NCI-H2196 treated with DMSO at 0.1 percent for 48 hours (cell line): ENCODE measurements around the gene NLRP6.
"Not testable (repeated sequence)": the region's sequence is repeated elsewhere in the genome, so short reads cannot be mapped to it uniquely, and the experiment has no call there.

ENCODE experiments used
- DNase-seq: peaks from one replicate; lab custom pipeline; 2025; ENCODE audit not compliant: unreplicated experiment; lab: John Stamatoyannopoulos, UW

The NLRP6 gene

DNA sequence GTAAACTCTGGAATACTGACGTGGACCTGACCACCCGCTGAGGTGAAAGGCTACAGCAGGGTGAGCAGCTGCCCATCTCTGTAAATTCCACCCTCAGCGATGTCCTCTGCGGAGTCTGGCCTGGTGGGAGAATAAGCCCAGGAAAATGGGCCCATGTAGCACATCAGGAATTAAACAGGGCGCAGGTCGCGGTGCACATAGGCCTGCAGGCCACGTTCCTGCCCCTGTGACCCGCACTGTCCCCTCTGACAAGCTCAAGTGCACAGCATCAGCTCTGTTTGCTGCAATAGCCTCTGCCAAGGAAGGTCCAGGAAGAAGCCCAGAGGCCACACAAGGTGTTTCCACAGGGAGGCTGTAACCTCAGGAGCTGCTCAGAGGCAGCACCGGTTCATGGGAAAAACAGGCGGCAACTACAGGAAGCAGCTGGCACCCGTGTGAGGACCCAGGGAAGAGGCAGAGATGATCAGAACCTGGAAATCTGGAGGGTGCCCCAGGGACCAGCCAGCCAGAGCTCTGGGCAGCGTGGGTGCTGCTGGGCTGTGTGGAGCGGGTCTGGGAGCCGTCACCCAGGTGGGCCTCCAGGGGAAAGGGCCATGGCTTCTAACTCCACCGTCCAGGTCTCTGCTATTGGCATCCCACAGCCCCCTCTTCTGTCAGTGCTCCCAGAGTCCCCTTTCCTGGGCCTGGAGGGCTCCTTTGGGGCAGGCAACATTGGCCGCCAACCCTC, 28.6 kb downstream of the NLRP6 start:
- DNase-seq, result no peak

DNA sequence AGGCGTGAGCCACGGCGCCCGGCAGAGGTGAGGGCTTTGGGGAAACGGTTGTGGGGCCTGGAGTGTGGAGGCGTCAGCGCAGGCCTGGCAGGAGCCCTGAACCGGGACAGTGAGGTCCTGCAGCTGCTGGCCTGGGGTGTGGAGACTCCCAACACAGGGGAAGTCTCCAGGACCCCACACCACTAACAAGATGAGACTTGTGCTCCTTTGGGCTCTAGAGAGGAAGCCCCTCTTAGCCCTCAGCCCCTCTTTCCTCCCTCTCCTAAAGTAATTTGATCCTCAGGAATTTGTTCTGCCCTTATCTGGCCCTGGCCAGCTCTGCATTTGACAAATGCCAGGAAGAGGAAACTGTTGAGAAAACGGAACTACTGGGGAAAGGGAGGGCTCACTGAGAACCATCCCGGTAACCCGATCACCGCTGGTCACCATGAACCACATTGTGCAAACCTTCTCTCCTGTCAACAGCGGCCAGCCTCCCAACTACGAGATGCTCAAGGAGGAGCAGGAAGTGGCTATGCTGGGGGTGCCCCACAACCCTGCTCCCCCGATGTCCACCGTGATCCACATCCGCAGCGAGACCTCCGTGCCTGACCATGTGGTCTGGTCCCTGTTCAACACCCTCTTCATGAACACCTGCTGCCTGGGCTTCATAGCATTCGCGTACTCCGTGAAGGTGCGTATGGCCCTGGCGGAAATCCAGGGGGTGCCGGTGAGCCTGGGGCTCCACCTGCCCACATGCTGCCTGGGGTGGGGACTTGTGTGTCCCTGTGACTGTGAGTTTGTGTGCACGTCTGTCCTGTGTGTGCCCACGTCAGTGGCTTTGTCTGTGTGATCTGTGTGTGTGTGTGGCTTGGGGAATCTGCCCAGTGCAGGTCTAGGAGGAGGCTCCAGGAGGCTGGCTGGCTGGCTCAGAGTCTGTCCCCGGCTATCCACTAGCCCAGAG, 29.8 kb downstream of the NLRP6 start, which contains the start of gene IFITM2:
Gene IFITM2 (plus strand): TSS at position 51 of the 943 bp plus-strand sequence. CDS start 377 bp downstream, at position 428.
- peak; percentile 43 for DNase-seq

DNA sequence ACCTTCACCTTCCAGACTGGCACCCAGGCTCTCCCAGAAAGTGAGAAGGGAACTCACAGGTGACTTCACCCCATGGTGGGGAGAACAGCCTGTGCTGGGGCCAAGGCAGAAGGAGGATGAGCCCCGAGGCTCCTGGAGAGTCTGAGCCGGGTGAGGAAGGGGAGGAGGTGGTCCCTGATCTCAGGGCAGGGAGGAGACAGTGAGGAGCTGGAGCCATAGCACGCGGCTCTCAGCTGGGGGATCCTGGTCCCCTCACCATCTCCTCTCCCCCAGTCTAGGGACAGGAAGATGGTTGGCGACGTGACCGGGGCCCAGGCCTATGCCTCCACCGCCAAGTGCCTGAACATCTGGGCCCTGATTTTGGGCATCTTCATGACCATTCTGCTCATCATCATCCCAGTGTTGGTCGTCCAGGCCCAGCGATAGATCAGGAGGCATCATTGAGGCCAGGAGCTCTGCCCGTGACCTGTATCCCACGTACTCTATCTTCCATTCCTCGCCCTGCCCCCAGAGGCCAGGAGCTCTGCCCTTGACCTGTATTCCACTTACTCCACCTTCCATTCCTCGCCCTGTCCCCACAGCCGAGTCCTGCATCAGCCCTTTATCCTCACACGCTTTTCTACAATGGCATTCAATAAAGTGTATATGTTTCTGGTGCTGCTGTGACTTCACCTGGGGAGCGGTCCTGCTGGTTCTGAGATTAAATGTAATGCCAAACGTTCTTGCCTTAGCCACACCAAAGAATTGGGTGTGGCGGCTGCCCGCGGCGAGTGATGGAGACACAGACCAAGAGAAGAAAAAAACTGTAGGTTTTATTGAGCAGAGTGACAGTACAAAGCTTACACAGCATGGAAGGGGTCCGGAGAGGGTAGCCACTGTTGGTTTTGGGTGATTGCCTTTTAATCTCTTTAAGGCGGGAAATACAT, 30.8 kb downstream of the NLRP6 start:
- DNase-seq, result not testable (repeated sequence)

DNA sequence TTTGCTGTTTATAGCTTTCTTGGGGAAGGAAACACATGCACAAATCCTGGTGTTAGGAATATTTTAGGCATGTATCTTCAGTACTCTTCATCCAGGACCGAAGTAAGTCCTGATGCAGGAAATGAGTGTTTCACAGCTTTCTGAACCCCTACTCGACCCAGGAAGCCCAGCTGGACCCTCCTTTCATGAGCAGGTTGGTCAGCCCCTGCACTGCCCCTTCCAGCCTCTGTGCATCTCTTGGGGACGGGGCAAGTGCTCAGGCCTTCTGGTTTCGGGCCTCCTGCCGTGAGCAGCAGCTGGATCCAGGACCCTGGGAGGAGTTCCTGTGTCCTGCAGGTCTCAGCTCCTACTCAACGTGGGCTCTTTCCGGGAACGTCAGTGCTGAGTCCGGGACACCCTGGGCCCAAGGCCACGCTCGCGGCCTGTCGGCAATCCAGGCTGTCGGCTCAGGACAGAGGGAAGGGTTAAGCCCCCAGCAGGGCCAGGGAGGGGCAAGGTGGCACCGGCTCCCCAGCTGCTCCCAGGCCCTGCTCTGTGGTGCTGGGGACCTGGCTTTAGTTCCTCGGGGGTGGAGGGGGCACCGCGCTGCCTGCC, 31.9 kb downstream of the NLRP6 start:
- DNase-seq, result not testable (repeated sequence)

DNA sequence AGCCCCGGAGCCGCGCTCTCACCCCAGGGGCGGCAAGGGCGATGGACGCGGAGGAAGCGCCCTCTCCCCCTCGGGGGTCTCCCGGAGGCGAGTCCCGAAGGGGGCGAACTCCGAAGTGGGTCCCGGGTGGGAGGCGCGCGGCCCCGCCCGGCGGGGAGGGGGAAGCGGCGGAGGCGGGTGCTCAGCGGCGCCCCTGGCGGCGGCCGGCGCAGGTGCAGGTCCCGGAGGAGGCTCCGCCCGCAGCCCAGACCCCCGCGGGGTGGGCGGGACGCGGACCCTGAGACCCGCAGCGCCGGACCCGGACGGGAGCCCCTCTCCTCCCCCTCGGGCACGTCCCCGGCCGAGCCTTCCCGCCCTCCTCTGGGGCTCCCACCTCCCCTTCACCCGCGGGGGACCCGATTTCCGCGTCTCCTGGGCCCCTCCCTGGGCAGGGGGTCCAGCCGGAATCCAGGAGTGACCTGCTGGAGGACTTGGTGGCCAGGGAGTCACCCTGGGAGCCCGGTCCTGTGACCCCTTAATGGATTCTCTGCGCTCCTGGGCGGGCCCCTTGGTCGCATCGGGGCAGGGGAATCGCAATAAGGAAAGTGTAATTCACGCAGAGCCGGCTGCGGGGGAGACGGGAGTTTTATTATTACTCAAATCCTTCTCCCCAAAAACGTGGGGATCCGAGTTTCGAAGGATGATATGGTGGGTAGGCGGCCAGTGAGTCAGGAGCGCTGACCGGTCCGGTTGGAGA, 33.0 kb downstream of the NLRP6 start:
- not testable (repeated sequence) for DNase-seq

DNA sequence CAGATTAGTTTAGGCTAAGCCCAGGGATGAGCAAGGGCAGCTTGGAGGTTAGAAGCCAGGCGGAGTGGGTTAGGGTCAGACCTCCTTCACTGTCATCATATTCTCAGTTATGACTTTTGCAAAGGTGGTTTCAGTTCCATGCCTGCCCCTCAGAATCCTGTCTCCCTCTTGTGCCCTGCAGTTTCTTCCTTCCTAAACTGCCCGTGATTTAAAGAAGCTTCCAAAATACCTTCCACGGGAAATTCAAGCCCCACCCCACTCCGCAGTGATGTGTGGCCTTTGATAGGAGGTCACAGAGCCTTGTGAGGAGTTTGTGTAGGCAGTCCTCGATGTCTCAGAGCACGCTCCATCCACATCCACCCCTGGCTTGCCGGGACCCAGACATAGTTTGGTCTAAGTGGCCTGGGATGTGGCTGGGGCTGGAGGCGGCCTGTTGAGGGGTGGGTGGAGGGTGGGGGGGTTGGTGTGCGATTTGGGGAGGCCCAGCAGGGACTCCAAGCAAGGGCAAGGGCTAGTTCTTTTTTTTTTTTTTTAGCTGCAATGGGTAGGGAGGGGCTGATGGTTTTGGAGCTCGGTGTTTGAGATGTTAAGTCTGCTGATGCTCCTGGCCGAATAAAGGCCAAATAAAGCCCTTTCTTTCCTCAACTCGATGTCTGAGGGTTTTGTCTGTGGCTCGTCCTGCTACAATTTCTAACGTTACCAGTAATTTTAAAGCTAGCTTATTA, 34.0 kb downstream of the NLRP6 start:
- DNase-seq, result no peak

DNA sequence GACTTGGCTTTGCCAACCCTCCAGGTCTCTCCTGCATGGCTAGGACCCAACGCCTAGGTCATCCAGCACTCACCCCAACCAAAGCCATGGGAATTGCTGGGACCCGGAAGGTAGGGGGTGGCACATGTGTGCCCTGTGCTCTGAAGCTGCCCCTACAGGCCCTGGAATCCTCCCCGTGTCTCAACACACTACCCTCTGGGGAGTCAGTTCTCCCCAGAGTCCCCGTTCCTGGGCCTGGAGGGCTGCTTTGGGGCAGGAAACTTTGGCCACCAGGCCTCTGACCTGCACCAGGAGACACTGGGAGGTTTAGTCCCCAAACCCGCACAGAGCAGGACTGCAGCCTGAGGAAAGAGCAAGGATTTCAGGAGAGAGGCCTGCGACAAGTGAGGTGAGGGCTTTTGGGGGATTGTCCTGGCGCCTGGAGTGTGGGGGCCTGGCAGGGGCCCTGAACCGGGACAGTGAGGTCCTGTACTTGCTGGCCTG, 35.1 kb downstream of the NLRP6 start:
- no peak for DNase-seq

DNA sequence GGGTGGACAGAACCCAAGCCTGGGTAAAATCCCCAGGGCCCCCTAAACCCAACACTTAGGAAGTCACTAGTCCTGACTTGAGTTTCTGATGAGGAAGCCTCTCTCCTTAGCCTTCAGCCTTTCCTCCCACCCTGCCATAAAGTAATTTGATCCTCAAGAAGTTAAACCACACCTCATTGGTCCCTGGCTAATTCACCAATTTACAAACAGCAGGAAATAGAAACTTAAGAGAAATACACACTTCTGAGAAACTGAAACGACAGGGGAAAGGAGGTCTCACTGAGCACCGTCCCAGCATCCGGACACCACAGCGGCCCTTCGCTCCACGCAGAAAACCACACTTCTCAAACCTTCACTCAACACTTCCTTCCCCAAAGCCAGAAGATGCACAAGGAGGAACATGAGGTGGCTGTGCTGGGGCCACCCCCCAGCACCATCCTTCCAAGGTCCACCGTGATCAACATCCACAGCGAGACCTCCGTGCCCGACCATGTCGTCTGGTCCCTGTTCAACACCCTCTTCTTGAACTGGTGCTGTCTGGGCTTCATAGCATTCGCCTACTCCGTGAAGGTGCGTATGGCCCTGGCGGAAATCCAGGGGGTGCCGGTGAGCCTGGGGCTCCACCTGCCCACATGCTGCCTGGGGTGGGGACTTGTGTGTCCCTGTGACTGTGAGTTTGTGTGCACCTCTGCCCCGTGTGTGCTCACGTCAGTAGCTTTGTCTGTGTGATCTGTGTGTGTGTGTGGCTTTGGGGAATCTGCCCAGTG, 35.8 kb downstream of the NLRP6 start, which contains the start of gene IFITM1:
Gene IFITM1 (plus strand): TSS at position 254 of the 767 bp plus-strand sequence. CDS start 131 bp downstream, at position 385.
- no peak for DNase-seq

DNA sequence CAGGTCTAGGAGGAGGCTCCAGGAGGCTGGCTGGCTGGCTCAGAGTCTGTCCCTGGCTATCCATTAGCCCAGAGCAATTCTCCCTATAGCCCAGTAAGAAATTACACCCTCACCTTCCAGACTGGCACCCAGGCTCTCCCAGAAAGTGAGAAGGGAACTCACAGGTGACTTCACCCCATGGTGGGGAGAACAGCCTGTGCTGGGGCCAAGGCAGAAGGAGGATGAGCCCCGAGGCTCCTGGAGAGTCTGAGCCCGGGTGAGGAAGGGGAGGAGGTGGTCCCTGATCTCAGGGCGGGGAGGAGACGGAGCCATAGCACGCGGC, 36.3 kb downstream of the NLRP6 start:
- not testable (repeated sequence) for DNase-seq

DNA sequence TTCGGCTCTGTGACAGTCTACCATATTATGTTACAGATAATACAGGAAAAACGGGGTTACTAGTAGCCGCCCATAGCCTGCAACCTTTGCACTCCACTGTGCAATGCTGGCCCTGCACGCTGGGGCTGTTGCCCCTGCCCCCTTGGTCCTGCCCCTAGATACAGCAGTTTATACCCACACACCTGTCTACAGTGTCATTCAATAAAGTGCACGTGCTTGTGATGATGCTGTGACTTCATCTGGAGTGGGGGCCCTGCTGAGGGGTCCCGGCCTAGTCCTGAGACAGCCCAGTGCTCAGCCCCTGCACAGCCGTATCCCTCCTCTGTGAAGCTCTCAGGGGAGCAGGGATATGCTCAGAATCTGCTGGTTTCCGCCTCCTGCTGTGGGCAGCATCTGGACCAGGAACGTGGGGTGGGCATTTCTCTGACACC, 36.9 kb downstream of the NLRP6 start:
- no peak for DNase-seq

DNA sequence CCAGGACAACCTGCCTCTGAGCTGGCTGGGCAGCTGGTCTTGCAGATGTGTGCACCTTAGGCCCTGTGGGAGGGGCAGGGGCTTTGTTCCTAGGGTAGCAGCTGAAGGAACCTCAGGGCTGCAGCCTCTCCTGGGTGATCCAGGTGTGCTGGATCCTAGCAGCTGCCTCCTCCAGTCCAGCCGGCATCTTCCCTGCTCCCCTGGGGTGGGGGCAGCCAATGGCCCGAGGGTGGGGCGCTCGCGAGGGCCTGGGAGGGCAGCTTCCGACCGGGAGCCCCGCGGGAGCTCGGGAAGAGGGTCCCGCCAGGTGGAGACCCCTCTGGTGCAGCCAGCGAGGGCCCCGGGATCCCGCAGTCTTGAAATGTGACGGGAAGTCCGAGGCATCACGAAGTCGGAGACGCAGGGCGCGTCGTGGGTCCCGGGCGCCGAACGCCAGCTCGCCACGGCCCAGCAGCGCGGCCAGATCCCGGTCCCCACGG, 37.3 kb downstream of the NLRP6 start:
- DNase-seq, result no peak

DNA sequence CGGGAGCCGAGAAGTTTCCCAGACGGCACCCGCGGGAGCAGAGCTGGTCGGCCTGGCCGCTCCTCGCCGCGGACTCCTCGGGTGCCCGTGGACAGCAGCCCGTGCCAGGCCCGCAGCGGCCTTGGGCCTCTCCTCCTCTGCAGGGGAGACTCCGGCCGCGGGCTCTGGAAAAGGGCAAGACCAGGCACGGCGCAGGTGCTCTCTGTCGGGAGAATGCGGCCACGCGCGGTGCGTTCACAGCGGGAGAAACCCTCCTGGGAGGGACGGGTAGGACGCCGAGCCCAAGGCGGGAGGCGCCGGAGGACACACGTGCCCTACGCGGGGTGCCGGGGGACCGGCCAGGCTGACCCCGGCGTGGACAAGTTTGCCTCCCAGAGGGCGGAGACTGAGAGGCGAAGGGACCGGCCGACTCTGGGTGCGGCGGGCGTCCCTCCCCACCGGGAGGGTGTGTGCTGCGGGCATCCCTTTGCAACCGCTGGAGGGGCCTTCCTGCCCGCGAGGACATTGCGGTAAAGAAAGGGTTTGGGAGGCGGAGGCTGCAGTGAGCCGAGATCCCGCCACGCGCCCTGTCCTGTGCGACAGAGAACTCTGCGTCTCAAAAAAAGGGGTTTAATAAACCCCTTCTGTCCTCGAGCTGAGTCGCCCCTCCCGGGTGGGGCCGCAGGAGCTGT, 38.0 kb downstream of the NLRP6 start:
- no peak for DNase-seq

DNA sequence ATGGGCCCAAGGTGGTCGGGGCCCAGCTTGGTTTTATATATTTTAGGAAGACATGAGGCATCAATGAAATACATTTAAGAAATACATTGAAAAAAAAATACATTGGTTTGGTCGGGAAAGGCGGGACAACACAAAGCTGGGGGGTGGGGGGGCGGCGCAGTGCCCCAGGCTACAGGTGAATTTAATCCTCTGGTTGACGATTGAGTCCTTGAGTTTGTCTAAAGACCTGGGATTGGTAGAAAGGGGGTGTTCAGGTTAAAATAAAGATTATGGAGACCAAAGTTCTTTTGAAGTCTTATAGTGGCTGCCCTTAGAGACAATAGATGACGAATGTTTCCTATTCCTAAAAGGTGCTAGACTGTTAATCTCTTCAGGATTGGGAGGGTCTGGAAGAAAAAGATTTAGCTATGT, 38.7 kb downstream of the NLRP6 start:
- DNase-seq, result no peak

DNA sequence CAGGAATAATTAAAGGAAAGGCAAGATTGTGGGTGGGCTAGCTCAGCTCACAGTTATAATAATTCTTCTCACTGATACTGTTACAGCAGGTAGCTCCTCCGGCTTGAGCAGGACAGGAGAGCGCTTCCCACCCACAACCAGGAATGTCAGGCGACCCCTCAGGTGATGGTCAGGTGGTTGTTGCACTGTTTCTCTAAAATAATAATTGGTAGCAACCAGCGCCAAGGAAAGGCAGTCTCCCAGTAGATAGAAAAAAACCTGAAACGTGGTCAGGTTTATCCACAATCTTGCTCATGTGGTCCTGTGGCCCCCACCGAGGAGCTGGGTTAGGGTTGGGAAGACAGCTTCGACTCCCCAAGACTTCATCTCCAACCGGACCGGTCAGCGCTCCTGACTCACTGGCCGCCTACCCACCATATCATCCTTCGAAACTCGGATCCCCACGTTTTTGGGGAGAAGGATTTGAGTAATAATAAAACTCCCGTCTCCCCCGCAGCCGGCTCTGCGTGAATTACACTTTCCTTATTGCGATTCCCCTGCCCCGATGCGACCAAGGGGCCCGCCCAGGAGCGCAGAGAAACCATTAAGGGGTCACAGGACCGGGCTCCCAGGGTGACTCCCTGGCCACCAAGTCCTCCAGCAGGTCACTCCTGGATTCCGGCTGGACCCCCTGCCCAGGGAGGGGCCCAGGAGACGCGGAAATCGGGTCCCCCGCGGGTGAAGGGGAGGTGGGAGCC, 39.6 kb downstream of the NLRP6 start:
- not testable (repeated sequence) for DNase-seq

DNA sequence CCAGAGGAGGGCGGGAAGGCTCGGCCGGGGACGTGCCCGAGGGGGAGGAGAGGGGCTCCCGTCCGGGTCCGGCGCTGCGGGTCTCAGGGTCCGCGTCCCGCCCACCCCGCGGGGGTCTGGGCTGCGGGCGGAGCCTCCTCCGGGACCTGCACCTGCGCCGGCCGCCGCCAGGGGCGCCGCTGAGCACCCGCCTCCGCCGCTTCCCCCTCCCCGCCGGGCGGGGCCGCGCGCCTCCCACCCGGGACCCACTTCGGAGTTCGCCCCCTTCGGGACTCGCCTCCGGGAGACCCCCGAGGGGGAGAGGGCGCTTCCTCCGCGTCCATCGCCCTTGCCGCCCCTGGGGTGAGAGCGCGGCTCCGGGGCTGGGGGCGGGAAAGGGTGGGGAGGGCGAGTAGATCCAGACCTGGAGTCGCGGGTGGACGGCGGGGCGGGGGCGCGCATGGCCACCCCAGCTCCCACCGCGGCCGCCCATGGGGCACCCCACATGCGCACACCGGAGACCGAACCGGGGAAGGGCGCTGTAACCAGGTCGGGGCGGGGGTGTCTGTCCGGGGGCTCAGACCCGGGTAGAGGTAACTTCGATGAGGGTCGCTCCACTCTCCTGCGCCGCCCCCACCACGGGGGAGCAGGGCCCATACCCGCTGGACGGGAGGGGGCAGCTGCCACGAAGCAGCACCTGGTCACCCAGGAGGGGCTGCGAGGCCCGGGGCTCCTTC, 40.4 kb downstream of the NLRP6 start:
- not testable (repeated sequence) for DNase-seq
